ENCODE data around the gene MEX3A.

DNA sequence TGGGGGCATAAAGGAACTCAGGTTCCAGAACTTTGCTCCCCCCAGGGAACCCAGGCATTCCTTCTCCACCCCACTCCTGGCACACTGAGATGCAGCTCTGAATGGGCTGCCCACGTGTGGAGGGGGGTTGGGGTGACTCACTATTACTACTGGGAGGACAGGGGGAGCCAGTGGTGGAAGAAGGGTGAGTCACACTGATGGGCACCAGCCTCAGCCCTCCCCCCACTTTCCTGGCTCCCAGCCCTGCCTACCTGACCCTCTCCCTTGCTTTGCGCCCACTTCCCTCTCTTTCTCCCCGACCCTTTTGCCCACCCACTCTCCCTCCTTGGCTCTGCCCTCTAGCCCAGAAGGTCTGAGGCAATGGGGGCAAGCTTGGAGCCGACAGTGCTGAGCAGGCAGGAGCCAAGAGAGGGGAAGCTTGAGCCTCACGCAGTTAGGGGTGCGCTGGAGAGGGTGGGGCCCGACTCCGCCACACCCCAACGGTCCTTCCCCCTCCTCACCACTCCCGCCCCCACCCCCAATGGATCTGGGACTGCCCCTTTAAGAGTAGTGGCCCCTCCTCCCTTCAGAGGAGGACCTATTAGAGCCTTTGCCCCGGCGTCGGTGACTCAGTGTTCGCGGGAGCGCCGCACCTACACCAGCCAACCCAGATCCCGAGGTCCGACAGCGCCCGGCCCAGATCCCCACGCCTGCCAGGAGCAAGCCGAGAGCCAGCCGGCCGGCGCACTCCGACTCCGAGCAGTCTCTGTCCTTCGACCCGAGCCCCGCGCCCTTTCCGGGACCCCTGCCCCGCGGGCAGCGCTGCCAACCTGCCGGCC lies 32.0 kb upstream of the MEX3A start, which contains the start of gene LMNA:
- TF ChIP-seq, protein P1, sequence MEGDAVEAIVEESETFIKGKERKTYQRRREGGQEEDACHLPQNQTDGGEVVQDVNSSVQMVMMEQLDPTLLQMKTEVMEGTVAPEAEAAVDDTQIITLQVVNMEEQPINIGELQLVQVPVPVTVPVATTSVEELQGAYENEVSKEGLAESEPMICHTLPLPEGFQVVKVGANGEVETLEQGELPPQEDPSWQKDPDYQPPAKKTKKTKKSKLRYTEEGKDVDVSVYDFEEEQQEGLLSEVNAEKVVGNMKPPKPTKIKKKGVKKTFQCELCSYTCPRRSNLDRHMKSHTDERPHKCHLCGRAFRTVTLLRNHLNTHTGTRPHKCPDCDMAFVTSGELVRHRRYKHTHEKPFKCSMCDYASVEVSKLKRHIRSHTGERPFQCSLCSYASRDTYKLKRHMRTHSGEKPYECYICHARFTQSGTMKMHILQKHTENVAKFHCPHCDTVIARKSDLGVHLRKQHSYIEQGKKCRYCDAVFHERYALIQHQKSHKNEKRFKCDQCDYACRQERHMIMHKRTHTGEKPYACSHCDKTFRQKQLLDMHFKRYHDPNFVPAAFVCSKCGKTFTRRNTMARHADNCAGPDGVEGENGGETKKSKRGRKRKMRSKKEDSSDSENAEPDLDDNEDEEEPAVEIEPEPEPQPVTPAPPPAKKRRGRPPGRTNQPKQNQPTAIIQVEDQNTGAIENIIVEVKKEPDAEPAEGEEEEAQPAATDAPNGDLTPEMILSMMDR (IDR thresholded peaks at IDR 0.05; ENCODE audit: low read length): no peak
- TF ChIP-seq EZH2 (IDR thresholded peaks at IDR 0.05; ENCODE audit: borderline replicate concordance, low read length): no peak
